K562 (cell line): ENCODE data around the gene MTFR2. TPM values are rescaled to one million over a fixed set of nuclear protein-coding genes. Genes with fewer than 3 reads are reported as not detected.

ENCODE experiments used
- BHLHE40 ChIP-seq: IDR thresholded peaks from 2 replicates; pipeline ENCODE4 v1.6.1; 2011; ENCODE audit warnings: low read length, improper control_type of control experiment
- CEBPG ChIP-seq, 3 experiments: fragments of 200-800 bp in 1 of 3; sonication (Bioruptor generic) in 1 of 3; sonication (generic) in 1 of 3; formaldehyde crosslinking in 1 of 3; IDR thresholded peaks in 2 of 3; conservative IDR thresholded peaks in 1 of 3; 2 replicates each; pipeline versions ENCODE4 v1.6.1 to v1.8.0; 2016 to 2022; ENCODE audit warnings: missing compliant biosample characterization in 2 of 3, missing genetic modification characterization in 2 of 3, mild to moderate bottlenecking in 1 of 3, missing genetic modification reagents in 1 of 3
- CXXC5 ChIP-seq: fragments of 250-450 bp; sonication (Bioruptor Pico); IDR thresholded peaks from 2 replicates; pipeline ENCODE4 v1.8.0; 2022; ENCODE audit warnings: inconsistent platforms, mild to moderate bottlenecking, moderate library complexity
- HNRNPH1 ChIP-seq: fragments of 200-400 bp; formaldehyde crosslinking; optimal IDR thresholded peaks from 2 replicates; pipeline ENCODE3; 2017; ENCODE audit warnings: low read depth, mild to moderate bottlenecking, low read length, moderate library complexity
- NCOA6 ChIP-seq: fragments of 450-650 bp; IDR thresholded peaks from 2 replicates; pipeline ENCODE4 v1.6.1; 2017; ENCODE audit warnings: mild to moderate bottlenecking
- NEUROD1 ChIP-seq: fragments of 150-350 bp; IDR thresholded peaks from 2 replicates; pipeline ENCODE4 v1.6.1; 2014; ENCODE audit warnings: borderline replicate concordance, low read length, low read depth; ENCODE audit not compliant: partially characterized antibody
- PTTG1 ChIP-seq: fragments of 450-650 bp; IDR thresholded peaks from 2 replicates; pipeline ENCODE4 v1.6.1; 2016; ENCODE audit warnings: low read depth, mild to moderate bottlenecking, missing genetic modification characterization, missing compliant biosample characterization
- RFX5 ChIP-seq: IDR thresholded peaks from 2 replicates; pipeline ENCODE4 v1.6.1; 2011; ENCODE audit warnings: low read depth, mild to moderate bottlenecking, improper control_type of control experiment, low read length
- SMAD1 ChIP-seq: fragments of 150-350 bp; IDR thresholded peaks from 2 replicates; pipeline ENCODE4 v1.6.1; 2014; ENCODE audit warnings: low read length, low read depth; ENCODE audit not compliant: partially characterized antibody
- SUPT5H ChIP-seq: fragments of 450-650 bp; IDR thresholded peaks from 2 replicates; pipeline ENCODE4 v1.6.1; 2016
- TAF1 ChIP-seq: IDR thresholded peaks from 2 replicates; pipeline ENCODE4 v1.6.1; 2011; ENCODE audit warnings: mild to moderate bottlenecking, low read length, moderate library complexity; ENCODE audit not compliant: insufficient read depth, control insufficient read depth, severe bottlenecking; ENCODE audit errors: extremely low read depth
- ZNF175 ChIP-seq: fragments of 200-800 bp; sonication (Bioruptor generic); IDR thresholded peaks from 2 replicates; pipeline ENCODE4 v1.6.1; 2016; ENCODE audit warnings: low read depth, mild to moderate bottlenecking, missing genetic modification characterization, missing compliant biosample characterization
- ZNF24 ChIP-seq: fragments of 450-650 bp; IDR thresholded peaks from 2 replicates; pipeline ENCODE4 v1.6.1; 2016
- ZNF551 ChIP-seq: fragments of 250-450 bp; sonication (Bioruptor Pico); IDR thresholded peaks from 2 replicates; pipeline ENCODE4 v1.5.0; 2021; ENCODE audit warnings: mild to moderate bottlenecking, moderate library complexity
- ZNF584 ChIP-seq: fragments of 200-800 bp; sonication (Bioruptor generic); IDR thresholded peaks from 2 replicates; pipeline ENCODE4 v1.6.1; 2016; ENCODE audit warnings: low read depth, mild to moderate bottlenecking, missing genetic modification characterization, missing compliant biosample characterization
- ZNF707 ChIP-seq: fragments of 250-450 bp; sonication (Bioruptor Pico); conservative IDR thresholded peaks from 2 replicates; pipeline ENCODE4 v1.8.0; 2022; ENCODE audit warnings: inconsistent platforms, mild to moderate bottlenecking, moderate library complexity
- ZNF76 ChIP-seq: fragments of 250-450 bp; sonication (Bioruptor Pico); IDR thresholded peaks from 2 replicates; pipeline ENCODE4 v1.4.0; 2020; ENCODE audit warnings: mild to moderate bottlenecking, moderate library complexity, borderline replicate concordance
- polyA plus RNA-seq, 8 experiments: library from polyadenylated mRNA; depleted of rRNA in 4 of 8; stranded (reverse) in 5 of 8; unstranded in 3 of 8; fragments of >200 nt; fragmentation: Nextera tagmentation in 2 of 8; fragmentation: Illumina TruSeq in 1 of 8; extraction: Ambion mirVana in 2 of 8; extraction: Trizol in 1 of 8; gene quantifications; 2 replicates each; pipeline versions ENCODE4 v1.2.1 to v1.2.3, GENCODE V29; 2011 to 2014; ENCODE audit warnings: inconsistent platforms in 1 of 8, missing spikeins in 1 of 8
- total RNA-seq, 7 experiments: library from RNA; depleted of rRNA in 6 of 7; stranded (reverse); fragments of >200 nt in 6 of 7; fragmentation: Illumina TruSeq in 2 of 7; extraction: Trizol in 2 of 7; gene quantifications; 2 replicates each; pipeline versions ENCODE4 v1.2.1 to v1.2.3, GENCODE V29; 2011 to 2021; ENCODE audit warnings: low replicate concordance in 1 of 7
- TF ChIP-seq, protein P1 (sequence below): IDR thresholded peaks from 2 replicates; pipeline ENCODE4 v1.6.1; 2014; ENCODE audit warnings: antibody characterized with exemption
- TF ChIP-seq, protein P2 (sequence below): fragments of 250-450 bp; sonication (Bioruptor Pico); IDR thresholded peaks from 2 replicates; pipeline ENCODE4 v1.8.0; 2022; ENCODE audit warnings: moderate library complexity, mild to moderate bottlenecking, inconsistent platforms
- TF ChIP-seq, protein P3 (sequence below): sonication (generic); formaldehyde crosslinking; IDR thresholded peaks from 2 replicates; pipeline ENCODE4 v1.8.0; 2022; ENCODE audit warnings: missing genetic modification reagents, mild to moderate bottlenecking, borderline replicate concordance

Gene MTFR2
- total and polyA plus RNA-seq, 9 of the 15 experiments (the other 6 are each of a cell fraction or from before 2014, with no cell fraction given), result 10.1 to 63.3 (median 45.9) TPM

DNA sequence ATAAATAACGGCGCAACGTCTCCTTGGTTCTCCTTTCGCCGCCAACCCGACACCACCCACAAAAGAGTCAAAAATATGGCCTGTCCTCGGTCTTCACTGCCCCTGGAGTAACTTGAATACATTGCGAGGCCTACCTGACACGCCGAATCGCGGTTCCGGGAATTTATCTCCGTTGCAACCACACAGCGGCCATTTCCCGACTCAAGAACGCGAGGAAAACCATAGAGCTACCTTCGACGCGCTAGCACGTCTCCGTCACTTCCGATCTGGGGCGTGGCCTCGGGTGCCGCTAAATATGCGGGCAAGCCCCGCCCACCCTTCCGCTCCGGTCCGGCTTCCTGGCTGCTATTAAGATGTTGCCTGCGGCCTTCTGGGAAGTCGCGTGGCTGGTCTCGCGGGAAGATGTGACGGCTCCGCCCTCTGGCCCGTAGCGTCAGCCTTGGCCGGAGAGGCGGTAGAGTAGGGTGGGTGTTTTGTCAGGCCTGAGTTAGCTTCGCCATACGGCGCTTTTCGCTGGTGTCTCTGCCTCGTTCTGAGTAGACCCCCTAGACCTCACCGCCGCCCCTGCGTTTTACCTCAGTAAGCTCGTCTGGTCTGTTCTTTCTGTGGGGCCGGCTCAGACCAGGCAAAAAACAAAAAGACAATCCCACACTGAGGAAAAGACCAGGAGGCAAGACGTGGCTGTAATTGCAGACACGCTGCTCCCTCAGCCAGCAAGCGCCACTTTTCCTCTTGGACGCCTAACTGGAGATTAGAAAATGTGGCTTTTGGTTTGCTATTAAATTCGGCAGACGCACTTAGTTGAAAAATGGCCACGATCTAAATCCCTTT, 39.7 kb upstream of the MTFR2 start, which contains the start of gene BCLAF1 (continued):
- TF ChIP-seq HNRNPH1 (no peak), ZNF175 (CRISPR knock-in tag) (peak; percentile 19; the same call in 1 of the 2 replicates), ZNF24 (0 out of 2 replicates have a peak, but pooled peaks have one; percentile 2), ZNF707 (peak; percentile 70), BHLHE40 (no peak; the same call in 1 of the 2 replicates), RFX5 (0 out of 2 replicates have a peak, but pooled peaks have one; percentile 2), TAF1 (peak; percentile 98), ZNF584 (CRISPR knock-in tag) (no peak; the same call in 1 of the 2 replicates), CEBPG (CRISPR knock-in tag; IDR thresholded peaks at IDR 0.05) (0 out of 2 replicates have a peak, but pooled peaks have one; percentile 7), CEBPG (tag; conservative IDR thresholded peaks at IDR 0.05 in 1 of 2, IDR thresholded peaks at IDR 0.05 in 1 of 2) (no peak), SMAD1 (peak; percentile 91), ZNF551 (CRISPR knock-in tag) (no peak), NEUROD1 (peak; percentile 43), ZNF76 (CRISPR knock-in tag) (peak; percentile 84), NCOA6 (peak; percentile 43; the same call in 1 of the 2 replicates), SUPT5H (peak; percentile 99), PTTG1 (tag) (0 out of 2 replicates have a peak, but pooled peaks have one; percentile 21), CXXC5 (CRISPR knock-in tag) (peak; percentile 81)
- TF ChIP-seq, protein P1, sequence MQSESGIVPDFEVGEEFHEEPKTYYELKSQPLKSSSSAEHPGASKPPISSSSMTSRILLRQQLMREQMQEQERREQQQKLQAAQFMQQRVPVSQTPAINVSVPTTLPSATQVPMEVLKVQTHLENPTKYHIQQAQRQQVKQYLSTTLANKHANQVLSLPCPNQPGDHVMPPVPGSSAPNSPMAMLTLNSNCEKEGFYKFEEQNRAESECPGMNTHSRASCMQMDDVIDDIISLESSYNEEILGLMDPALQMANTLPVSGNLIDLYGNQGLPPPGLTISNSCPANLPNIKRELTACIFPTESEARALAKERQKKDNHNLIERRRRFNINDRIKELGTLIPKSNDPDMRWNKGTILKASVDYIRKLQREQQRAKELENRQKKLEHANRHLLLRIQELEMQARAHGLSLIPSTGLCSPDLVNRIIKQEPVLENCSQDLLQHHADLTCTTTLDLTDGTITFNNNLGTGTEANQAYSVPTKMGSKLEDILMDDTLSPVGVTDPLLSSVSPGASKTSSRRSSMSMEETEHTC, result no peak
- TF ChIP-seq, protein P2, sequence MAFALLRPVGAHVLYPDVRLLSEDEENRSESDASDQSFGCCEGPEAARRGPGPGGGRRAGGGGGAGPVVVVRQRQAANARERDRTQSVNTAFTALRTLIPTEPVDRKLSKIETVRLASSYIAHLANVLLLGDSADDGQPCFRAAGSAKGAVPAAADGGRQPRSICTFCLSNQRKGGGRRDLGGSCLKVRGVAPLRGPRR (CRISPR knock-in tag), result peak; percentile 76
- TF ChIP-seq, protein P3, sequence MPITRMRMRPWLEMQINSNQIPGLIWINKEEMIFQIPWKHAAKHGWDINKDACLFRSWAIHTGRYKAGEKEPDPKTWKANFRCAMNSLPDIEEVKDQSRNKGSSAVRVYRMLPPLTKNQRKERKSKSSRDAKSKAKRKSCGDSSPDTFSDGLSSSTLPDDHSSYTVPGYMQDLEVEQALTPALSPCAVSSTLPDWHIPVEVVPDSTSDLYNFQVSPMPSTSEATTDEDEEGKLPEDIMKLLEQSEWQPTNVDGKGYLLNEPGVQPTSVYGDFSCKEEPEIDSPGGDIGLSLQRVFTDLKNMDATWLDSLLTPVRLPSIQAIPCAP (CRISPR knock-in tag), result peak; percentile 72; the same call in 1 of the 2 replicates
